Breast epithelium (tissue), 4 donors: ENCODE data around the gene CYB5D1. TPM values are rescaled to one million over a fixed set of nuclear protein-coding genes. Genes with fewer than 3 reads are reported as not detected.

Experiments
- DNase-seq, 2 donors: peaks; one replicate each; pipeline ENCODE4 v3.0.0-alpha.2; 2019; ENCODE audit warnings: low spot score in 2 of 2
- H3K27ac ChIP-seq, 2 donors: fragments of 200-600 bp; sonication (generic) in 1 of 2; one replicate each; pipeline ENCODE4 v1.5.1; 2016 to 2019; ENCODE audit warnings: mild to moderate bottlenecking in 1 of 2
- H3K27me3 ChIP-seq, 2 donors: fragments of 200-600 bp; sonication (generic) in 1 of 2; one replicate each; pipeline versions ENCODE4 v1.5.1 to v1.6.0; 2017 to 2019; ENCODE audit warnings: control low read depth in 1 of 2, mild to moderate bottlenecking in 1 of 2
- H3K36me3 ChIP-seq: fragments of 200-600 bp; one replicate; pipeline ENCODE4 v1.5.1; 2019
- H3K4me1 ChIP-seq, 2 donors: fragments of 200-600 bp; sonication (generic); one replicate each; pipeline ENCODE4 v1.5.1; 2016 to 2019; ENCODE audit warnings: control low read depth in 1 of 2
- H3K4me3 ChIP-seq, 3 donors: fragments of 200-600 bp; sonication (generic); 1 replicate in 2 of 3; 2 replicates in 1 of 3; pipeline ENCODE4 v1.5.1; 2016 to 2019; ENCODE audit warnings: mild to moderate bottlenecking in 3 of 3, moderate library complexity in 2 of 3
- H3K9me3 ChIP-seq, 2 donors: fragments of 200-600 bp; sonication (generic) in 1 of 2; one replicate each; pipeline ENCODE4 v1.5.1; 2016 to 2019; ENCODE audit warnings: control low read depth in 1 of 2
- POLR2A ChIP-seq: fragments of 450-650 bp; IDR thresholded peaks from one replicate; pipeline ENCODE4 v1.6.1; 2016; ENCODE audit warnings: antibody characterized with exemption, mild to moderate bottlenecking, moderate library complexity
- POLR2AphosphoS5 ChIP-seq, 3 donors: sonication (generic); formaldehyde crosslinking; IDR thresholded peaks; one replicate each; pipeline ENCODE4 v1.6.1; 2017; ENCODE audit warnings: antibody characterized with exemption in 3 of 3
- intact Hi-C: fragments of 100-400 bp; cut with DNase I; formaldehyde crosslinking; loops from one replicate; pipeline ENCODE4 v1.15.1; 2023; ENCODE audit warnings: low total_unique reads
- total RNA-seq, 3 donors: library from RNA; depleted of rRNA; stranded (reverse); fragments of >200 nt; gene quantifications; one replicate each; pipeline ENCODE4 v1.1.0, GENCODE V29; 2016
- TF ChIP-seq, protein P1 (sequence below), 3 donors: fragments of 450-650 bp; IDR thresholded peaks; one replicate each; pipeline ENCODE4 v1.5.1; 2016 to 2017; ENCODE audit warnings: antibody characterized with exemption in 3 of 3, mild to moderate bottlenecking in 3 of 3, moderate library complexity in 3 of 3

The CYB5D1 gene
- total RNA-seq, 3 donors from 2014 or later, result 8.2 to 20.5 (median 13.4) TPM

GRCh38 chr17:7831233-7831632, 26.6 kb upstream of the CYB5D1 start:
- peaks cover 0 to 1% of the 10 kb centered on the region in 2 donors for H3K4me1 ChIP-seq
- H3K9me3 ChIP-seq, result no peaks in the 10 kb centered on the region
- TF ChIP-seq POLR2AphosphoS5 (IDR thresholded peaks at IDR 0.05) (no peak), POLR2A (no peak)
- TF ChIP-seq, protein P1, sequence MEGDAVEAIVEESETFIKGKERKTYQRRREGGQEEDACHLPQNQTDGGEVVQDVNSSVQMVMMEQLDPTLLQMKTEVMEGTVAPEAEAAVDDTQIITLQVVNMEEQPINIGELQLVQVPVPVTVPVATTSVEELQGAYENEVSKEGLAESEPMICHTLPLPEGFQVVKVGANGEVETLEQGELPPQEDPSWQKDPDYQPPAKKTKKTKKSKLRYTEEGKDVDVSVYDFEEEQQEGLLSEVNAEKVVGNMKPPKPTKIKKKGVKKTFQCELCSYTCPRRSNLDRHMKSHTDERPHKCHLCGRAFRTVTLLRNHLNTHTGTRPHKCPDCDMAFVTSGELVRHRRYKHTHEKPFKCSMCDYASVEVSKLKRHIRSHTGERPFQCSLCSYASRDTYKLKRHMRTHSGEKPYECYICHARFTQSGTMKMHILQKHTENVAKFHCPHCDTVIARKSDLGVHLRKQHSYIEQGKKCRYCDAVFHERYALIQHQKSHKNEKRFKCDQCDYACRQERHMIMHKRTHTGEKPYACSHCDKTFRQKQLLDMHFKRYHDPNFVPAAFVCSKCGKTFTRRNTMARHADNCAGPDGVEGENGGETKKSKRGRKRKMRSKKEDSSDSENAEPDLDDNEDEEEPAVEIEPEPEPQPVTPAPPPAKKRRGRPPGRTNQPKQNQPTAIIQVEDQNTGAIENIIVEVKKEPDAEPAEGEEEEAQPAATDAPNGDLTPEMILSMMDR (IDR thresholded peaks at IDR 0.05), result no peak
- DNase-seq, result no peak
- no peak overlapping the region for H3K27ac ChIP-seq
- H3K36me3 ChIP-seq, result no peaks in the 10 kb centered on the region
- intact Hi-C loops, result no loop called here
- no peak overlapping the region for H3K4me3 ChIP-seq
- H3K27me3 ChIP-seq, result no peaks in the 10 kb centered on the region

GRCh38 chr17:7832431-7832830, 25.4 kb upstream of the CYB5D1 start:
- DNase-seq, result peak in 1 of 2 donors; percentile 48
- Histone ChIP-seq H3K27ac (no peak overlapping the region), H3K36me3 (no peaks in the 10 kb centered on the region), H3K27me3 (no peaks in the 10 kb centered on the region), H3K4me3 (no peak overlapping the region), H3K4me1 (peaks cover 0 to 13% of the 10 kb centered on the region in 2 donors), H3K9me3 (no peaks in the 10 kb centered on the region)
- TF ChIP-seq, protein P1 (IDR thresholded peaks at IDR 0.05), result no peak
- TF ChIP-seq POLR2AphosphoS5 (IDR thresholded peaks at IDR 0.05), result no peak
- no peak for TF ChIP-seq POLR2A
- intact Hi-C loops, result no loop called here

DNA sequence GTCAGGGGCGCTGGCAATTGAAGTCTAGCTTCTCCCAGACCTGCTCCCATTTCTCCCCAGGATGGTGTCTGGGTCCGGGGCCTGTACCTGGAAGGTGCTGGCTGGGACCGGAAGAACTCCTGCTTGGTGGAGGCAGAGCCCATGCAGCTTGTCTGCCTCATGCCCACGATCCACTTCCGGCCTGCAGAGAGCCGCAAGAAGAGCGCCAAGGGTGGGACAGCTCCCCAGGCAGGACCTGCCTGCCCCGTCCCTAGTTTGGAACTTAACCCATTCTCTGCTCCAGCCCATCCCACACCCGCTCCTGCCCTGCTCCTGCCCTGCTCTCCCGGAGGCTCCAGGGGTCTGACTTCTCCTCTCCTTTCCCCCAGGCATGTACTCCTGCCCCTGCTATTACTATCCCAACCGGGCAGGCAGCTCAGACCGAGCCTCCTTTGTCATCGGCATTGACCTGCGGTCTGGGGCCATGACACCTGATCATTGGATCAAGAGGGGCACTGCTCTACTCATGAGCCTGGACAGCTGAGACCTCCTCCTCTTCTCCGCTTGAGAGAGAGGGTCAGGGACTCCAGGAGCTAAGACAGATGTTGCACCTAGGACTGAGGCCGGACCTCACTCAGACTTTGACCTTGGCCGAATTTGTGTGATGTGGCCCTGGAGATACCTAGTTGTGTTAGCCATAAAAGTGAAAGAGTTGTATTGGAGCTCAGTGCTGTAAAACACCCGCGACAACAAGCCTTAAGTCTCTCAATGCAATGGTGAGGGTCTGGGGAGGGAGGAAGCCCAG, 24.6 kb upstream of the CYB5D1 start:
- intact Hi-C loops, result no loop called here
- Histone ChIP-seq H3K4me1 (peaks cover 0 to 19% of the 10 kb centered on the region in 2 donors), H3K27me3 (no peaks in the 10 kb centered on the region), H3K9me3 (no peaks in the 10 kb centered on the region), H3K36me3 (no peaks in the 10 kb centered on the region), H3K27ac (peak overlapping the region; percentile 97 to 99), H3K4me3 (peak overlapping the region in 2 of 3 donors; percentile 74)
- DNase-seq, result peak in 1 of 2 donors; percentile 47
- TF ChIP-seq POLR2A (no peak), POLR2AphosphoS5 (IDR thresholded peaks at IDR 0.05) (peak in 1 of 3 donors; percentile 2)
- TF ChIP-seq, protein P1 (IDR thresholded peaks at IDR 0.05), result no peak

DNA sequence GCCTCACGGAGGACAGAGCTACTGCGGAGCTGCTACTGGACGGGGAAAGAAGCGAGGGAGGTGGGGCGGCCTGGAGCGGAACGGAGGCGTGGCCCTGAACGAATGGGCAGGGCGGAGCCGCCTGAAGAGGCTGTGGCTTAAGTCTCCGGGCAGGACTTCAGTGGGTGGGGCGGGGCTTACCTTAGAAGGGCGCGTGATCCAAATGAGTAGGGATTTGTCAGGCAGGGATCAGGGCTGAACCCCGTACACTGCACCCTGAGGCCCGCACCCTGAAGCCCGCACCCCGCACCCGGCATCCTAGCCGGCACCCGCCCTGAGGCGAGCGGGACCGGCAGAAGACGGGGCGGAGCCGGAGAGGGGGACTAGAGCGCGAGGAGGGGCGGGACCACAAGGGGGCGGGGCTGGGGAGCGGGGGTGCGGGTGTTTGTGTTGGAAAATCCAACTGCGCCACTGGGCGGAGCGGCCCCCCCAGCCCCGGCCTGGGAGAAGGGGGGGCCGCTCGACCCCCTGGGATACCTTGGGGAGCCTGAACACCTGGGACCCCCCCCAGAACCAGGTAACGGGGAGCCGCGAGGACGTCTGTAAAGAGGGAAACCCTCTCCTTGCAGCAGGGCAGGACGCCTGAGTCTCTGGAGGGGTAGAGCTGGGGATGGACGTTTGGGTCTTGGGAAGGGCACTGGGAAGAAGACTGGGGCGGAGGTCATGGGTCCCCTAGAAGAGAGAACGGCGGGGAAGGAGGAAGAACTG, 23.8 kb upstream of the CYB5D1 start, which contains the start of gene KDM6B:
Gene KDM6B, plus strand, starts transcription at position 423 of the 747 bp plus-strand sequence. CDS start 11,338 bp downstream, outside the sequence.
- Histone ChIP-seq H3K36me3 (no peaks in the 10 kb centered on the region), H3K27me3 (no peaks in the 10 kb centered on the region), H3K4me3 (peak within 1 kb of the TSS; percentile 70 to 74 (median 74)), H3K27ac (peak within 1 kb of the TSS; percentile 97 to 99), H3K4me1 (peaks cover 4 to 22% of the 10 kb centered on the region in 2 donors), H3K9me3 (no peaks in the 10 kb centered on the region)
- intact Hi-C loops, result no loop called here
- TF ChIP-seq, protein P1 (IDR thresholded peaks at IDR 0.05), result no peak
- peak in 2 of 3 donors; percentile 46 to 56 for TF ChIP-seq POLR2AphosphoS5 (IDR thresholded peaks at IDR 0.05)
- peak; percentile 25 for TF ChIP-seq POLR2A
- peak; percentile 93 to 95 for DNase-seq
